ENCODE results near the gene ZNF277. TPM values are rescaled to one million over a fixed set of nuclear protein-coding genes. Genes with fewer than 3 reads are reported as not detected.

ZNF277 gene
- total RNA-seq, 1 experiment from 2014 or later: 19.9 TPM

DNA sequence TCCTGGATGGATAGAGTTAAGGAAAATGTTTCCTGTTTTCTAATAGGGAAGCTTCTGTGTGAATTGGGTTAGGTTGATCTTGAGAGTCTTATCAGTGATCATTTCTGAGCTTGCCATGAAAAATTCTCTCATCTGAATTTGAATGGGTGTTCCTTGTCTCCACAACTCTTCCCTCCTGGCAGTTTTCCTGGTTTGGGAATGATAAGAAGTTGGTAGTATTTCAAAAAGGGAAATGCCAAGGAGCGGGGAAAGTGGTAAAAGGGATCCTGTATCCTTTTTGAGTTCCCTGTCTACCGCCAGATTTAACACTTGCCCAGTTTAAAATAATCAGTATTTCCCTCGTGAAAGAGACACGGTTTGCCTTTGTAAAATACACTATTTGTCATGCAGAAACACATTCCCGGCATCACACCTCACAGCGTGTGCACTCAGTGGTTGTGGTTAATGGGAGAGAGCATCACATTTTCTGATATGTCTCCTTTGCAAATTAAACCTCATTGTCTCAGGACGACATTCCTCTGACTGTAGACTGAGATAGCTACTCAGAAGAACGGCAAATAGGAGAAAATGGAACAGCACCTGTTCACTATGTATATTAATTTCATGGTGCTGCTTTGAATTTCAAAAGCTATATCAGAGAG, 130.6 kb downstream of the ZNF277 start:
- H3K9me3 Mint-ChIP-seq (ENCODE audit: unreplicated experiment): no peaks in the 10 kb centered on the region
- intact Hi-C loops (cut with micrococcal nuclease): no loop called here
- TF ChIP-seq, protein P1, sequence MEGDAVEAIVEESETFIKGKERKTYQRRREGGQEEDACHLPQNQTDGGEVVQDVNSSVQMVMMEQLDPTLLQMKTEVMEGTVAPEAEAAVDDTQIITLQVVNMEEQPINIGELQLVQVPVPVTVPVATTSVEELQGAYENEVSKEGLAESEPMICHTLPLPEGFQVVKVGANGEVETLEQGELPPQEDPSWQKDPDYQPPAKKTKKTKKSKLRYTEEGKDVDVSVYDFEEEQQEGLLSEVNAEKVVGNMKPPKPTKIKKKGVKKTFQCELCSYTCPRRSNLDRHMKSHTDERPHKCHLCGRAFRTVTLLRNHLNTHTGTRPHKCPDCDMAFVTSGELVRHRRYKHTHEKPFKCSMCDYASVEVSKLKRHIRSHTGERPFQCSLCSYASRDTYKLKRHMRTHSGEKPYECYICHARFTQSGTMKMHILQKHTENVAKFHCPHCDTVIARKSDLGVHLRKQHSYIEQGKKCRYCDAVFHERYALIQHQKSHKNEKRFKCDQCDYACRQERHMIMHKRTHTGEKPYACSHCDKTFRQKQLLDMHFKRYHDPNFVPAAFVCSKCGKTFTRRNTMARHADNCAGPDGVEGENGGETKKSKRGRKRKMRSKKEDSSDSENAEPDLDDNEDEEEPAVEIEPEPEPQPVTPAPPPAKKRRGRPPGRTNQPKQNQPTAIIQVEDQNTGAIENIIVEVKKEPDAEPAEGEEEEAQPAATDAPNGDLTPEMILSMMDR (IDR thresholded peaks at IDR 0.05; ENCODE audit: unreplicated experiment): no peak
- no peaks in the 10 kb centered on the region for H3K4me1 Mint-ChIP-seq (ENCODE audit: insufficient read depth, unreplicated experiment)
- no TSS peak for BruUV-seq (replicated peaks)
- POLR2A ChIA-PET: no interaction called here
- no peaks in the 10 kb centered on the region for H3K27me3 Mint-ChIP-seq (ENCODE audit: insufficient read depth, unreplicated experiment)
- no peak overlapping the region for H3K4me3 Mint-ChIP-seq (ENCODE audit: unreplicated experiment)
- no peak overlapping the region for H3K27ac Mint-ChIP-seq (ENCODE audit: low read depth, unreplicated experiment)
- H3K36me3 Mint-ChIP-seq (ENCODE audit: insufficient read depth, unreplicated experiment): peaks cover 19% of the 10 kb centered on the region
- no peak for DNase-seq (ENCODE audit: unreplicated experiment)
- CTCF ChIA-PET: no interaction called here

DNA sequence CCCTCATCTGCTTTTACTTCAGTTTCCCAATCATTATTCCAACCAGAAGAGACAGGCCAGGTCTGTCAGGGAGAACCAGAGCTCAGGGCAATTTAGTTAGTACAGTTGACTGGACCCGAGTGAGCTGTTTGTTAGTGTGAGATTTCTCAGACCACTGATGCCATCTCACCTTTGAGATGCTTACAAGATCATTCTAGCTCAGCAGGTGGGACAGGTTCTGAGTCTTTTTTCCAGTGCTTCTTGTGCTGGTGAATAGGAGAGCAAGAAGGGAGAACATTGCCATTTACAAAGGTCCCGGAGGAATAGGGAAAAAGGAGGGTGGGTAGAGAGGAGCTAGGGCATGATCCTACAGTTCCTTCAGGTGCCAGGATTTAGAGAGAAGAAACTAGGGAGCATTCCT, 131.4 kb downstream of the ZNF277 start:
- TF ChIP-seq, protein P1 (IDR thresholded peaks at IDR 0.05; ENCODE audit: unreplicated experiment): no peak
- no peaks in the 10 kb centered on the region for H3K4me1 Mint-ChIP-seq (ENCODE audit: insufficient read depth, unreplicated experiment)
- intact Hi-C loops (cut with micrococcal nuclease): no loop called here
- no peak for DNase-seq (ENCODE audit: unreplicated experiment)
- H3K27ac Mint-ChIP-seq (ENCODE audit: low read depth, unreplicated experiment): no peak overlapping the region
- no peaks in the 10 kb centered on the region for H3K27me3 Mint-ChIP-seq (ENCODE audit: insufficient read depth, unreplicated experiment)
- no TSS peak for BruUV-seq (replicated peaks)
- no peak overlapping the region for H3K4me3 Mint-ChIP-seq (ENCODE audit: unreplicated experiment)
- POLR2A ChIA-PET: no interaction called here
- peaks cover 26% of the 10 kb centered on the region for H3K36me3 Mint-ChIP-seq (ENCODE audit: insufficient read depth, unreplicated experiment)
- H3K9me3 Mint-ChIP-seq (ENCODE audit: unreplicated experiment): no peaks in the 10 kb centered on the region
- CTCF ChIA-PET: no interaction called here

DNA sequence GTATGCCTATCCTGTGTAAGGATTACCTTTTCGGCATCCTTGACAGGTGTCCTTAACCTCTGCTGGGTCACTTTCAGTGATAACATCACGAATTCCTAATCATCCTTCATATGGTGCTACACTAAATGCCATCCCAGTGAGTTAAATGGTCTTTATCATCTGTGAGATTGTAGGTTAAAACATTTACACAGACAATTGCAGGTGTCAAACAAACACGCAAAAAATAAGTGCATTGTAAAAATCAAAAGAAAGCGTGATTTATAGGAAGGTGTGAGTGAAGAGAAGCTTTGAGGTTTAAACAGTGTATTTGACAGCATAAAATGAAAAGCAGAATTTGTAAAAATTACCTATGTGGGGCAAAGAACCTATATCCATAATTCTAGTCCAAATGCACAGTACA, 132.3 kb downstream of the ZNF277 start:
- Mint-ChIP-seq H3K36me3 (ENCODE audit: insufficient read depth, unreplicated experiment) (peaks cover 35% of the 10 kb centered on the region), H3K4me1 (ENCODE audit: insufficient read depth, unreplicated experiment) (no peaks in the 10 kb centered on the region), H3K4me3 (ENCODE audit: unreplicated experiment) (no peak overlapping the region), H3K9me3 (ENCODE audit: unreplicated experiment) (no peaks in the 10 kb centered on the region), H3K27ac (ENCODE audit: low read depth, unreplicated experiment) (no peak overlapping the region), H3K27me3 (ENCODE audit: insufficient read depth, unreplicated experiment) (no peaks in the 10 kb centered on the region)
- TF ChIP-seq, protein P1 (IDR thresholded peaks at IDR 0.05; ENCODE audit: unreplicated experiment): no peak
- no TSS peak for BruUV-seq (replicated peaks)
- ChIA-PET POLR2A (no interaction called here), CTCF (no interaction called here)
- no peak for DNase-seq (ENCODE audit: unreplicated experiment)
- intact Hi-C loops (cut with micrococcal nuclease): no loop called here

DNA sequence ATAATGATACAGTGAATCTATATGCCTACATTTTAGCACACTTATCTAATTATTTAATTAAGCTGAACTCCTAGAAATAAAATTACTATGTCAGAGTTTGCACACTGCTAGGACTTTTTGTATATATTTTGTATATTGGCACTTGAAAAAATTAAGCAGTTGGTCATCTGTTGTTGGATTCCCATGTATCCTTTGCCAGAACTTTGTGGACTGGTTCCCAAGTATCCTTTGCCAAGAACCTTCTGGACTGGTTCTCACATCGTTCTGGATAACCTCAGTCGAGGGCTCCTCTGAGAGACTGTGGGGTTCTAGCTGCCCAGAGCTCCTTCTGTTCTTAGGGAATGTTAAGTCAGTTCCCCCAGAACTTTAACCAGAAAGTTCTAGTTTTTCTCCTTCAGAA, 135.0 kb downstream of the ZNF277 start:
- ChIA-PET POLR2A (no interaction called here), CTCF (interaction anchor here (0.5 to 1.1 kb wide), 3 partner anchors 14 to 588 kb away, joined by 3 to 5 read pairs (median 4); no protein-coding TSS in a partner anchor)
- BruUV-seq (replicated peaks): no TSS peak
- H3K4me3 Mint-ChIP-seq (ENCODE audit: unreplicated experiment): no peak overlapping the region
- H3K4me1 Mint-ChIP-seq (ENCODE audit: insufficient read depth, unreplicated experiment): no peaks in the 10 kb centered on the region
- no peaks in the 10 kb centered on the region for H3K27me3 Mint-ChIP-seq (ENCODE audit: insufficient read depth, unreplicated experiment)
- intact Hi-C loops (cut with micrococcal nuclease): no loop called here
- H3K27ac Mint-ChIP-seq (ENCODE audit: low read depth, unreplicated experiment): no peak overlapping the region
- H3K36me3 Mint-ChIP-seq (ENCODE audit: insufficient read depth, unreplicated experiment): peaks cover 46% of the 10 kb centered on the region
- DNase-seq (ENCODE audit: unreplicated experiment): no peak
- no peaks in the 10 kb centered on the region for H3K9me3 Mint-ChIP-seq (ENCODE audit: unreplicated experiment)
- TF ChIP-seq, protein P1 (IDR thresholded peaks at IDR 0.05; ENCODE audit: unreplicated experiment): no peak

All from MCF 10A (cell line).